ENCODE measurements around the gene CHID1. TPM values are rescaled to one million over a fixed set of nuclear protein-coding genes. Genes with fewer than 3 reads are reported as not detected.

CHID1 gene
- total RNA-seq, 1 donor: 35.1 TPM

DNA sequence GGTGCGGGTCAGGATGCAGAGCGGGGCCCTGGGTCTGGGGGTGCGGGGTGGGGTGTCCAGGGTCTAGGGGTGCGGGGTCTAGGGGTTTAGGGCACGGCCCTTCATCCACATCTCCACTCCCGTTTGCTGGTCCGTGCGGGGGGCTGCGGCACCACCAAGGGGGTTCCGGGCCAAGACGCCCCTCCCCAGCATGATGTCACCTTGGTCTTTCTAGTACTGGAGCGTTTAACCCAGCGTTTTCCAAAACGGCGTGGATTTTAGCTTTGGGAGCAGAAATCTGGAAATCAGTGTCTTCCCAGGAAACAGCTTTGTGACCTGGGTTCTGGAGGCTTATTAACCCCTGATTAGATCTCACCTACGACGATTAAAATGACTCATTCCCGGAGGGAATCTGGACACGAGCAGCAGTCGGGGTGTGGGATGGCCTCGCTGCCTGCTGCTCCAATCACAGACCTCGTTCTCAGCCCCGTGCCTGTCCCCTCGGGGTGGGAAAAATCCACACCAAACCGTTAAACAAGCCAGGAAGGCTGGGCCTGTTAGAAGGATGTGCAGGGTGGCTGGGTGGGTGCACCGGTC is 15.8 kb upstream of the CHID1 start:
- peak overlapping the region; percentile 87 for H3K4me3 ChIP-seq (ENCODE audit: low read depth, low read length)
- TF ChIP-seq, protein P1, sequence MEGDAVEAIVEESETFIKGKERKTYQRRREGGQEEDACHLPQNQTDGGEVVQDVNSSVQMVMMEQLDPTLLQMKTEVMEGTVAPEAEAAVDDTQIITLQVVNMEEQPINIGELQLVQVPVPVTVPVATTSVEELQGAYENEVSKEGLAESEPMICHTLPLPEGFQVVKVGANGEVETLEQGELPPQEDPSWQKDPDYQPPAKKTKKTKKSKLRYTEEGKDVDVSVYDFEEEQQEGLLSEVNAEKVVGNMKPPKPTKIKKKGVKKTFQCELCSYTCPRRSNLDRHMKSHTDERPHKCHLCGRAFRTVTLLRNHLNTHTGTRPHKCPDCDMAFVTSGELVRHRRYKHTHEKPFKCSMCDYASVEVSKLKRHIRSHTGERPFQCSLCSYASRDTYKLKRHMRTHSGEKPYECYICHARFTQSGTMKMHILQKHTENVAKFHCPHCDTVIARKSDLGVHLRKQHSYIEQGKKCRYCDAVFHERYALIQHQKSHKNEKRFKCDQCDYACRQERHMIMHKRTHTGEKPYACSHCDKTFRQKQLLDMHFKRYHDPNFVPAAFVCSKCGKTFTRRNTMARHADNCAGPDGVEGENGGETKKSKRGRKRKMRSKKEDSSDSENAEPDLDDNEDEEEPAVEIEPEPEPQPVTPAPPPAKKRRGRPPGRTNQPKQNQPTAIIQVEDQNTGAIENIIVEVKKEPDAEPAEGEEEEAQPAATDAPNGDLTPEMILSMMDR (IDR thresholded peaks at IDR 0.05; ENCODE audit: insufficient read depth, low read length): no peak
- peak; percentile 65 for DNase-seq (ENCODE audit: low read depth)

DNA sequence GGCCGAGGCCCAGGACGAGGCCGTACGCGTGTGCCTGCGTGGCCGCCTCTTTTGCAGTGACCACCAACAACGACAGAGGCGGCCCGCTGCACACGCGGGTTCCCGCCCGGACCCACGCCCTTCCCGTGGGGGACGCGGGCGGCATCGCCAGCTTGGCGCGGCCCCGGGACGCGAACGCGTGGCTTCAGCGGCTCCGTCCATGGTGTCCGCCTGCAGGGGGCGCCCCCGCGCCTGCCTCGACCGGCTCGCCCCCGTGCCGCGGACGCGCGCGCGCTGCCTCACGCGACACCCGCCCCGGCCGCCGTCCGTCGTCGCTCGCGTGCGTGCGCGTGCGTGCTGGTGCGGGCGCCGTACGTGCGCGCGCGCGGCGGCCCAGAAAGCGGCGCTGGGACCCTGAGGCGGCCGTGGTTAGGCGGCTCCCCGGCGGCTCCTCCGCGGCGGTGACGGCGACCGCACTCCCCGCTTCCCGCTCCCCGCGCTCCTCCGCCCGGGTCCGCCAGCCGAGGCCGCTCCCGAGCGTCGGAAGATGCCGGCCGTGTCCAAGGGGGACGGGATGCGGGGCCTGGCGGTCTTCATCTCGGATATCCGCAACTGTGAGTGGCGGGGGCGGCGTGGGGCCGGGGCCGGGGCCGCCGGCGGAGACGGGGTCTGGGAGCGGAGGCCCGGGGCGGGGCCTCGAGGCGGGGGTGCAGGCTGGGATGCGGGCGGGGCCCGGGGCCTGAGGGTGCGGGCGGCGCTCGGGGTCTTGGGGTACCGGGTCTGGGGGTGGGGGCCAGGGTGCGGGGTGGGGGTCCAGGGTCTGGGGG is 15.1 kb upstream of the CHID1 start, which contains the start of gene AP2A2:
AP2A2 (plus strand) TSS at position 375 of the 806 bp plus-strand sequence; CDS start at position 527, 152 bp downstream.
- DNase-seq (ENCODE audit: low read depth): peak; percentile 81
- peak within 1 kb of the TSS; percentile 87 for H3K4me3 ChIP-seq (ENCODE audit: low read depth, low read length)
- TF ChIP-seq, protein P1 (IDR thresholded peaks at IDR 0.05; ENCODE audit: insufficient read depth, low read length): peak; percentile 58

GRCh38 chr11:925158-925495 is 14.5 kb upstream of the CHID1 start:
- peak overlapping the region; percentile 53 for H3K4me3 ChIP-seq (ENCODE audit: low read depth, low read length)
- TF ChIP-seq, protein P1 (IDR thresholded peaks at IDR 0.05; ENCODE audit: insufficient read depth, low read length): no peak

DNA sequence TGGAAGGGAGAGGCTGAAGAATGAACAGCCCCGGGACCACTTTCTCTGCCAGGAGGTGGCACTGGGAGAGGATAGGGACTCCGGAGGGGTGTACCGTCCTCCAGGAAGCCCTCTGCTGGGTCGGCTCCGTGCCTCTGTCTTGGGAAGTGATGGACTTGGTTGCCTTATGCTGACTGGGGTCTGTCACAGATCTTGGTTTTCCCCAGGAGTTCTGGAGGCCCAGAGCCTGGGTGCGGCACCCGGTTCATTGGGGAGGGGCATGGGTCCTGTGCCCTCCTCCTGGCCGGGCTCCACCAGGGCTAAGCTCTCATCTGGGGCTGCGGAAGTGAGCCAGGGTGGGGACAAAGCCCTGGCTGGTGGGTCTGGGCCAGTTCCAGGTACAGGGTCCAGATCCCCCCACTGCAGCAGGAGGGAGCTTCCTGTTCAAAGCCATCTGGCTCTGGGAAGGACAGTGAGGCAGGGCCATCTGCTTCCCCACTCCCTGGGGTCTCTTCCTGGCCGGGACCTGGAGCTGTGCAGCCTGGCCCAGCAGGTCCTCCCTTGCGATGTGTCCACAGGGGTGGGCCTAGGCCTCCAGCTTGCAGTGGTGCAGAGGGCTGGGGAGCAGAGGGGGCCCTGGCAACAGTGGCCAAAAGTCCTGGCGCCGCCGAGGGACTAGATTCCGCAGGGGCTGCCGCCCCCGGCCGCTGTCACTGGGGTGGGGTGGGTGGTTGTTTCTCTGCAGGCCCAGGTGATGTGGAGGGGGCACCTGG is 14.0 kb upstream of the CHID1 start:
- DNase-seq (ENCODE audit: low read depth): no peak
- H3K4me3 ChIP-seq (ENCODE audit: low read depth, low read length): no peak overlapping the region
- TF ChIP-seq, protein P1 (IDR thresholded peaks at IDR 0.05; ENCODE audit: insufficient read depth, low read length): no peak

More at GRCh38 chr11:925158-925495, 14.5 kb upstream of the CHID1 start:
- DNase-seq (ENCODE audit: low read depth): no peak

GRCh38 chr11:923691-924405 is 13.2 kb upstream of the CHID1 start:
- TF ChIP-seq, protein P1 (IDR thresholded peaks at IDR 0.05; ENCODE audit: insufficient read depth, low read length): no peak

GRCh38 chr11:921921-922678 is 11.5 kb upstream of the CHID1 start:
- TF ChIP-seq, protein P1 (IDR thresholded peaks at IDR 0.05; ENCODE audit: insufficient read depth, low read length): no peak
- no peak overlapping the region for H3K4me3 ChIP-seq (ENCODE audit: low read depth, low read length)
- no peak for DNase-seq (ENCODE audit: low read depth)

More at GRCh38 chr11:923691-924405, 13.2 kb upstream of the CHID1 start:
- DNase-seq (ENCODE audit: low read depth): no peak
- H3K4me3 ChIP-seq (ENCODE audit: low read depth, low read length): no peak overlapping the region
